ENCODE results near the gene MARCHF6.

DNA sequence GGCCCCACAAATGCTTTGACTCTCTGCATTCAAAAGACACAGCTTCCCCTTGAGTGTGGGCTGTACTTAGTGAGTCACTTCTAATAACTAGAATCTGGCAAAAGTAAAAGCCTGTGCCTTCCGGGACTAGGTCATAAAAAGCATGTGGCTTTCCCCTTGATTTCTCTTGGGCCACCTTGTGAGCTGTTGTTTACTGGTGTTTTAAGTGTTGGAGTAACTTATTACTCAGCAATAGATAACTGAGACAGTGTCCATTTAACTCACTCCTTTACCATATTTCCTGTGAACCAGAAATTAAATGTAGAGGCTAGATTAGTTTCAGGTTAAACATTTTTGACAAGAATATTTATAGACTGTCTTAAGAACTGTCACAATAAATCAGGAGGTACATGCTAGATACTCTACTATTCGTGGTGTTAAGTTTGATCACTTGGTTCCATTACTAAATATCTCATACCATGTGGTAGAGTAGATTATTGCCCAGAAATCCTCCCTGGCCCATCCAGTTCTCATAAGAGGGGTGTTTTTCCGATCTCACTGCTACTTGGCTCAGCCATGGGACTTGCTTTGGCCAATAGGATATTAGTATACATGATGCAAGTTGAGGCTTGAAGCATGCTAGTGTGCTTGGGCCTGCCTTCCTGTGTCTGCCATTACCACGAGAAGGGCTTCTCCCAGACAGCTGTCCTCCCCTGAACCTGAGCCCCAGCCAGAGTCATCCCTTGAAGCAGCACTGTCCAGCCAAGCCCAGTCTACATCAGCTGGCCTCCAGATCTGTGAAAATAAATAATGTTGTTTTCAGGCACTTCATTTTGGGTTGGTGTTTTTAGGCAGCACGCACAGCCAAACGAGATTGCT, 35.4 kb upstream of the MARCHF6 start:
- TF ChIP-seq POLR2AphosphoS5 (IDR thresholded peaks at IDR 0.05; ENCODE audit: low read depth, low read length) (no peak), TAF1 (IDR thresholded peaks at IDR 0.05; ENCODE audit: low read depth, low read length) (no peak)

Measured in GM12891 (cell line).